Measurements from ENCODE around the gene ADGRG2.

DNA sequence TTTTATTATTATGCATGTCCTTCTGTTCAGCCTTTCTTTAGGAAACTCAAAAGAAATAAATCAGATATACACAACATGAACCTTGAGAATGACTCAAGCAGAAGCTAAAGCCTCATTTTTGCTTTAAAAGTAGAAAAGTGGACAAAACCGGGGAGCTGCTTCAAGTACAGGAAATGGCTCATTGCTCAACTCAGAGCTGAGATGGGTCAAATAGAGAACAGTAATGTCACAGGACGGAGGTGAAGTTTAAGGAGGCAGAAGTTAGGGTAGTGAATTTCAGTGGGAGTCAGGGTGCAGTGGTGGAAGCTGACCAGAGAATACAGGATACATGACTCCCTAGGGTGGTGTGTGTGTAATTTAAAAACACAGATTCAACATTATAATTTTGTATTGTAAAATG lies 160.6 kb downstream of the ADGRG2 start:
- TF ChIP-seq, protein P1, sequence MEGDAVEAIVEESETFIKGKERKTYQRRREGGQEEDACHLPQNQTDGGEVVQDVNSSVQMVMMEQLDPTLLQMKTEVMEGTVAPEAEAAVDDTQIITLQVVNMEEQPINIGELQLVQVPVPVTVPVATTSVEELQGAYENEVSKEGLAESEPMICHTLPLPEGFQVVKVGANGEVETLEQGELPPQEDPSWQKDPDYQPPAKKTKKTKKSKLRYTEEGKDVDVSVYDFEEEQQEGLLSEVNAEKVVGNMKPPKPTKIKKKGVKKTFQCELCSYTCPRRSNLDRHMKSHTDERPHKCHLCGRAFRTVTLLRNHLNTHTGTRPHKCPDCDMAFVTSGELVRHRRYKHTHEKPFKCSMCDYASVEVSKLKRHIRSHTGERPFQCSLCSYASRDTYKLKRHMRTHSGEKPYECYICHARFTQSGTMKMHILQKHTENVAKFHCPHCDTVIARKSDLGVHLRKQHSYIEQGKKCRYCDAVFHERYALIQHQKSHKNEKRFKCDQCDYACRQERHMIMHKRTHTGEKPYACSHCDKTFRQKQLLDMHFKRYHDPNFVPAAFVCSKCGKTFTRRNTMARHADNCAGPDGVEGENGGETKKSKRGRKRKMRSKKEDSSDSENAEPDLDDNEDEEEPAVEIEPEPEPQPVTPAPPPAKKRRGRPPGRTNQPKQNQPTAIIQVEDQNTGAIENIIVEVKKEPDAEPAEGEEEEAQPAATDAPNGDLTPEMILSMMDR (IDR thresholded peaks at IDR 0.05; ENCODE audit: poor library complexity), result no peak
- TF ChIP-seq EZH2phosphoT487 (IDR thresholded peaks at IDR 0.05; ENCODE audit: low read depth, severe bottlenecking, unreplicated experiment), result no peak
